IgD-negative memory B cell (primary cell): ENCODE results near the gene SH2D1B. TPM values are rescaled to one million over a fixed set of nuclear protein-coding genes. Genes with fewer than 3 reads are reported as not detected.

Experiments
- H3K27ac Mint-ChIP-seq, 3 donors: one replicate each; pipeline ENCODE4 v1.8.0; 2020 to 2022; ENCODE audit warnings: mild to moderate bottlenecking in 3 of 3, mixed read lengths in 3 of 3, moderate library complexity in 1 of 3
- H3K27me3 Mint-ChIP-seq: one replicate; pipeline ENCODE4 v1.8.0; 2021; ENCODE audit warnings: mixed read lengths
- H3K36me3 Mint-ChIP-seq: one replicate; pipeline ENCODE4 v1.8.0; 2020; ENCODE audit warnings: mild to moderate bottlenecking, mixed read lengths
- H3K4me1 Mint-ChIP-seq, 3 donors: one replicate each; pipeline ENCODE4 v1.8.0; 2020 to 2022; ENCODE audit warnings: mixed read lengths in 3 of 3, mild to moderate bottlenecking in 1 of 3
- H3K4me3 Mint-ChIP-seq, 4 donors: one replicate each; pipeline ENCODE4 v1.8.0; 2020 to 2022; ENCODE audit warnings: mild to moderate bottlenecking in 4 of 4, mixed read lengths in 4 of 4, moderate library complexity in 3 of 4
- H3K9me3 Mint-ChIP-seq, 3 donors: one replicate each; pipeline ENCODE4 v1.8.0; 2020 to 2021; ENCODE audit warnings: mixed read lengths in 3 of 3, mild to moderate bottlenecking in 1 of 3
- polyA plus RNA-seq: library from polyadenylated mRNA; unstranded; fragments of 300-500 nt; fragmentation: Illumina TruSeq; gene quantifications from one replicate; pipeline ENCODE4 v1.2.3, GENCODE V29; 2021

SH2D1B gene
- polyA plus RNA-seq, 1 donor from 2014 or later: 0.26 TPM

DNA sequence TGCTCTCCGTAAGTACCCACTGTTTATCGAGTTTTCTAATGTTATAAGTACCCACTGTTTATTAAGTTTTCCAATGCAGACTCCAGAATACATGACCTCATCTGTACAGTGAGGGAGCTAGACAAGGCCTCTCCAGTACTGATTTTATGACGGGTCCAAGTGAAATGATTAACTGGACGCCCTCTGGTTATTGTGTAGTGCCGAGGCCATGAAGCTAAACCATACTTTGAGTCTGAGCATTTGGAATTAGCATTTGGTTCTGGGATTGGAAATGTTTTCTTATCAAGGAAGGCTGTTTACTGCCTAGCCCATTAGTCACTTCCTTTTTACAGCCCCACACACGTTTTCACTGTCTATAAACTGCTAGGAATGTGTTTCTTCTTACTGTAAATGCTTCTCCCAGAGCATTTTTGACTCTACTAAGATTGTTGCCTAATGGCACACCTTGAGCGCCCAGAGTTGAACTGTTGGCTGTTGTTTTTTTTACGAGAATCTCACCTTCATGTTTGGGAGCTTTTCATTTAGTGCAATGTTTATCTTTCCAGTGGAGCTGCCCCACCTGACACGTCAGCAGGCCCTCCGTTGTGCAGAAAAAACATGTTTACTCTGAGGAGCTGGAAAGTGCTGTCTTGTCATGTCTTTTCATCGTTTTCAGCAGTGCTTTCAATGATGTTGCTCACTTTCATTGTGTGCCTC is 62.2 kb downstream of the SH2D1B start:
- H3K27me3 Mint-ChIP-seq: peaks cover 4% of the 10 kb centered on the region
- no peaks in the 10 kb centered on the region for H3K36me3 Mint-ChIP-seq
- H3K9me3 Mint-ChIP-seq: no peaks in the 10 kb centered on the region
- no peaks in the 10 kb centered on the region for H3K4me1 Mint-ChIP-seq
- H3K27ac Mint-ChIP-seq: no peak overlapping the region
- H3K4me3 Mint-ChIP-seq: no peak overlapping the region

DNA sequence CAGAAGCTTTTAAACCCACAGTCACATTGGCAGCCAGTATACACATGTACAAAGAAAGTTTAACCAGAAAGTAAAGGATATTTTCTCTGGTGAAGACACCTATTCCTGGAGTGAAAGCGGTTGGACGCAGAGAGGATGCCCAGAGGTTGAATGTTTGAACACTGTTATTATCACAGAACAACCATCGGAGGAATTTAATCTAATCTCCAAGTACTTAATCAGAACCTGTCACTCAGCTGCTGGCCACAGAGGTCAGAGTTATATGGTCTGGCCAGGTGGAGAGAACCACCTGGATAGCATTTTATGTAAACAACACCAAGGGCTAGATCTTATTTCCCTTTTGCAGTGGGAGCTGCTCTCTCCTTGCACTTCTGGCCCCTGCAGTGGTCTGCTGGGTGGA is 64.7 kb downstream of the SH2D1B start:
- peaks cover 4% of the 10 kb centered on the region for H3K27me3 Mint-ChIP-seq
- peaks cover 0 to 2% (median 0%) of the 10 kb centered on the region in 3 donors for H3K9me3 Mint-ChIP-seq
- no peak overlapping the region for H3K27ac Mint-ChIP-seq
- no peak overlapping the region for H3K4me3 Mint-ChIP-seq
- no peaks in the 10 kb centered on the region for H3K4me1 Mint-ChIP-seq
- H3K36me3 Mint-ChIP-seq: peaks cover 1% of the 10 kb centered on the region

Other genes starting within 250 kb of the SH2D1B start
- gene SPATA46, start 35.3 kb downstream of the SH2D1B start, polyA plus RNA-seq: not detected
- not detected for gene C1orf226, start 30.4 kb downstream of the SH2D1B start, polyA plus RNA-seq
- gene UHMK1, start 85.7 kb upstream of the SH2D1B start, polyA plus RNA-seq: 53.7 TPM
- gene UAP1, start 149.6 kb upstream of the SH2D1B start, polyA plus RNA-seq: 28.4 TPM
- 0.43 TPM for gene DDR2, start 220.3 kb upstream of the SH2D1B start, polyA plus RNA-seq